RPMI8226 (cell line): ENCODE data around the gene CHD9NB.
"Not testable (repeated sequence)": the region's sequence is repeated elsewhere in the genome, so short reads cannot be mapped to it uniquely, and the experiment has no call there.

ENCODE experiments used
- DNase-seq: peaks from one replicate; pipeline ENCODE4 v3.0.0-alpha.2; 2015

CHD9NB gene

GRCh38 chr16:53055541-53056391 is 3.1 kb upstream of the CHD9NB start:
- peak; percentile 44 for DNase-seq

GRCh38 chr16:53054670-53055485 is 2.2 kb upstream of the CHD9NB start, which contains the start of gene CHD9:
Gene CHD9, plus strand, starts transcription at chr16:53054991. Its CDS starts 101,099 bp downstream, at chr16:53156090.
- DNase-seq: peak; percentile 93

- DNase-seq: peak; percentile 77
Measured at GRCh38 chr16:53053967-53054669, 1.4 kb upstream of the CHD9NB start.

- DNase-seq: not testable (repeated sequence)
Measured at GRCh38 chr16:53051255-53051654, 1.4 kb downstream of the CHD9NB start.

GRCh38 chr16:53048139-53048915 is 4.4 kb downstream of the CHD9NB start:
- DNase-seq: no peak

GRCh38 chr16:53047515-53047914 is 5.2 kb downstream of the CHD9NB start:
- not testable (repeated sequence) for DNase-seq

- no peak for DNase-seq
Measured at GRCh38 chr16:53045341-53046220, 7.1 kb downstream of the CHD9NB start.

- no peak for DNase-seq
Measured at GRCh38 chr16:53043986-53044601, 8.6 kb downstream of the CHD9NB start.

GRCh38 chr16:53043428-53043831 is 9.3 kb downstream of the CHD9NB start:
- DNase-seq: no peak

- DNase-seq: no peak
Measured at GRCh38 chr16:53042235-53042701, 10.4 kb downstream of the CHD9NB start.

- no peak for DNase-seq
Measured at GRCh38 chr16:53041320-53042051, 11.2 kb downstream of the CHD9NB start.

GRCh38 chr16:53040788-53041187 is 11.9 kb downstream of the CHD9NB start:
- DNase-seq: no peak

GRCh38 chr16:53036711-53037110 is 16.0 kb downstream of the CHD9NB start:
- DNase-seq: not testable (repeated sequence)

- DNase-seq: no peak
Measured at GRCh38 chr16:53036066-53036465, 16.6 kb downstream of the CHD9NB start.

- no peak for DNase-seq
Measured at GRCh38 chr16:53035176-53035942, 17.3 kb downstream of the CHD9NB start.

- no peak for DNase-seq
Measured at GRCh38 chr16:53034306-53034705, 18.4 kb downstream of the CHD9NB start.

GRCh38 chr16:53031323-53031942 is 21.3 kb downstream of the CHD9NB start:
- DNase-seq: no peak

- no peak for DNase-seq
Measured at GRCh38 chr16:53029971-53030370, 22.7 kb downstream of the CHD9NB start.

GRCh38 chr16:53024045-53024444 is 28.7 kb downstream of the CHD9NB start:
- no peak for DNase-seq
